A549 (cell line): ENCODE data around the gene MAML2. TPM values are rescaled to one million over a fixed set of nuclear protein-coding genes. Genes with fewer than 3 reads are reported as not detected.
A peak's percentile ranks its signal among the peaks of the same experiment; 100 is the strongest.

Experiments
- ATAC-seq, 2 experiments: fragments of 200-7000 bp in 1 of 2; fragments of >200 bp in 1 of 2; cut with Nextera tagmentation in 1 of 2; cut with Tn5 transposase in 1 of 2; 3 replicates each; pipeline versions ENCODE4 v1.8.0 to v1.9.1; 2018 to 2020; ENCODE audit warnings: mild to moderate bottlenecking in 1 of 2, moderate library complexity in 1 of 2
- CTCF ChIA-PET: fragments of 300-600 bp; sonication (Branson Sonifier 250); formaldehyde crosslinking; extraction: SDS; loops from one replicate; lab custom pipeline; 2021; ENCODE audit warnings: antibody characterized with exemption, inconsistent platforms; lab: Yijun Ruan, JAX
- POLR2A ChIA-PET: fragments of 350-600 bp; formaldehyde crosslinking; extraction: SDS; loops from one replicate; lab custom pipeline; 2021; ENCODE audit warnings: antibody characterized with exemption, inconsistent platforms; lab: Yijun Ruan, JAX
- DNase-seq, 2 experiments: peaks; one replicate each; pipeline versions ENCODE4 v3.0.0 to v3.0.0-alpha.2; 2011 to 2016; ENCODE audit warnings: low read depth in 1 of 2, low spot score in 1 of 2
- FAIRE-seq: peaks from 2 replicates; lab custom pipeline; 2011; peaks lifted over from hg19 to GRCh38; lab: Jason Lieb, UNC
- H3K27ac ChIP-seq, 2 experiments: fragments of >200 bp; sonication (Bioruptor Twin); formaldehyde crosslinking; 3 replicates each; pipeline ENCODE4 v1.5.1; 2016 to 2017
- H3K4me1 ChIP-seq: fragments of >200 bp; sonication (Bioruptor Twin); formaldehyde crosslinking; 3 replicates; pipeline ENCODE4 v1.6.1; 2016
- H3K4me2 ChIP-seq: fragments of >200 bp; sonication (Bioruptor Twin); formaldehyde crosslinking; 3 replicates; pipeline ENCODE4 v1.6.1; 2016
- H3K4me3 ChIP-seq: fragments of >200 bp; sonication (Bioruptor Twin); formaldehyde crosslinking; 3 replicates; pipeline ENCODE4 v1.5.1; 2016
- H3K9me3 ChIP-seq: fragments of >200 bp; sonication (Bioruptor Twin); formaldehyde crosslinking; 3 replicates; pipeline ENCODE4 v1.6.1; 2016
- ATOH8 ChIP-seq: fragments of 250-450 bp; sonication (Bioruptor Pico); IDR thresholded peaks from 2 replicates; pipeline ENCODE4 v1.5.0; 2020; ENCODE audit warnings: low read depth, mild to moderate bottlenecking, moderate library complexity
- CBX2 ChIP-seq: fragments of 200-600 bp; sonication (generic); IDR thresholded peaks from 2 replicates; pipeline ENCODE4 v1.6.1; 2016; ENCODE audit warnings: low read depth, mild to moderate bottlenecking, borderline replicate concordance
- E2F6 ChIP-seq: IDR thresholded peaks from 2 replicates; pipeline ENCODE4 v1.6.1; 2012; ENCODE audit warnings: low read depth, borderline replicate concordance
- EHF ChIP-seq: fragments of 250-450 bp; sonication (Bioruptor Pico); IDR thresholded peaks from 2 replicates; pipeline ENCODE4 v1.5.0; 2020; ENCODE audit warnings: mild to moderate bottlenecking
- EP300 ChIP-seq, 2 experiments: fragments of >200 bp; sonication (Bioruptor Twin); formaldehyde crosslinking; IDR thresholded peaks; 2 replicates in 1 of 2; 3 replicates in 1 of 2; pipeline ENCODE4 v1.6.1; 2016 to 2017
- FOSB ChIP-seq: fragments of 250-450 bp; sonication (Bioruptor Pico); IDR thresholded peaks from 2 replicates; pipeline ENCODE4 v1.5.0; 2020; ENCODE audit warnings: mild to moderate bottlenecking, moderate library complexity
- HEYL ChIP-seq: fragments of 250-450 bp; sonication (Bioruptor Pico); IDR thresholded peaks from 2 replicates; pipeline ENCODE4 v1.8.0; 2021; ENCODE audit warnings: mild to moderate bottlenecking, moderate library complexity
- HMGXB4 ChIP-seq: fragments of 250-450 bp; sonication (Bioruptor Pico); IDR thresholded peaks from 2 replicates; pipeline ENCODE4 v1.5.0; 2021; ENCODE audit warnings: mild to moderate bottlenecking, moderate library complexity, borderline replicate concordance
- HOXB13 ChIP-seq: fragments of 250-450 bp; sonication (Bioruptor Pico); IDR thresholded peaks from 2 replicates; pipeline ENCODE4 v1.5.0; 2020; ENCODE audit warnings: low read depth, mild to moderate bottlenecking, moderate library complexity
- MAFK ChIP-seq: fragments of 450-650 bp; IDR thresholded peaks from 2 replicates; pipeline ENCODE4 v1.6.1; 2014; ENCODE audit not compliant: partially characterized antibody
- MAX ChIP-seq: IDR thresholded peaks from 2 replicates; pipeline ENCODE4 v1.6.1; 2012
- MAZ ChIP-seq: fragments of 150-350 bp; IDR thresholded peaks from 2 replicates; pipeline ENCODE4 v1.6.1; 2014; ENCODE audit warnings: antibody characterized with exemption, low read depth, low read length, borderline replicate concordance
- MYC ChIP-seq: IDR thresholded peaks from 2 replicates; pipeline ENCODE4 v1.6.1; 2012; ENCODE audit warnings: mild to moderate bottlenecking, inconsistent platforms, low read length, improper control_type of control experiment, borderline replicate concordance
- REST ChIP-seq: fragments of 200-600 bp; sonication (generic); IDR thresholded peaks from 2 replicates; pipeline ENCODE4 v1.6.1; 2016; ENCODE audit warnings: antibody characterized with exemption, mild to moderate bottlenecking, moderate library complexity
- SREBF2 ChIP-seq: fragments of 450-650 bp; IDR thresholded peaks from 2 replicates; pipeline ENCODE4 v1.6.1; 2014; ENCODE audit warnings: mild to moderate bottlenecking, moderate library complexity
- TFCP2L1 ChIP-seq: fragments of 250-450 bp; sonication (Bioruptor Pico); IDR thresholded peaks from 2 replicates; pipeline ENCODE4 v1.5.0; 2021; ENCODE audit warnings: mild to moderate bottlenecking
- TP53 ChIP-seq: fragments of 250-450 bp; sonication (Bioruptor Pico); IDR thresholded peaks from 2 replicates; pipeline ENCODE4 v1.5.0; 2021; ENCODE audit warnings: mild to moderate bottlenecking, moderate library complexity
- ZC3H11A ChIP-seq: fragments of 450-650 bp; IDR thresholded peaks from 2 replicates; pipeline ENCODE4 v1.6.1; 2014; ENCODE audit warnings: antibody characterized with exemption, mild to moderate bottlenecking
- ZSCAN20 ChIP-seq: fragments of 250-450 bp; sonication (Bioruptor Pico); IDR thresholded peaks from 2 replicates; pipeline ENCODE4 v1.8.0; 2022; ENCODE audit warnings: mild to moderate bottlenecking, moderate library complexity
- WGBS: methylation state at CpG from one replicate; pipeline ENCODE4 v1.1.6; 2017; ENCODE audit errors: missing lambda C conversion rate; 5-methylcytosine and 5-hydroxymethylcytosine counted together
- polyA plus RNA-seq, 4 experiments: library from polyadenylated mRNA; depleted of rRNA in 3 of 4; stranded (reverse); fragments of >200 nt; fragmentation: RNase III in 1 of 4; extraction: RNeasy Plus Mini Kit Qiagen cat#74134 plus additional on column Dnase treatment in 1 of 4; gene quantifications; 2 replicates in 3 of 4; 3 replicates in 1 of 4; pipeline ENCODE4 v1.2.3, GENCODE V29; 2011 to 2017

Gene MAML2
- polyA plus RNA-seq, 2 of the 4 experiments (the other 2 are of a cell fraction) = 1.5 to 2.5 TPM

GRCh38 chr11:96314326-96315020 is 28.5 kb downstream of the MAML2 start (continued):
- TF ChIP-seq E2F6 (no peak), MAFK (no peak), MYC (no peak)

GRCh38 chr11:96313163-96313562 is 29.8 kb downstream of the MAML2 start:
- Histone ChIP-seq H3K4me2 (no peak overlapping the region), H3K4me3 (no peak overlapping the region), H3K9me3 (no peaks in the 10 kb centered on the region), H3K4me1 (peaks cover 61% of the 10 kb centered on the region), H3K27ac (peak overlapping the region in 1 of 2 experiments; percentile 41; a peak in 1 of 6 replicates)
- FAIRE-seq (no peak), DNase-seq (no peak), ATAC-seq (no peak)
- ChIA-PET CTCF (interaction anchor here (1.3 to 1.5 kb wide), 2 partner anchors 30 to 259 kb away, joined by 3 to 4 read pairs; partner anchors contain the start of gene MAML2), POLR2A (no interaction called here)
- WGBS = 92% methylated on average over 6 of the region's 6 CpGs
- TF ChIP-seq HMGXB4 (CRISPR knock-in tag) = no peak
- TF ChIP-seq EP300 (IDR thresholded peaks at IDR 0.05) = no peak
- no peak for TF ChIP-seq SREBF2
- TF ChIP-seq ZC3H11A = no peak
- TF ChIP-seq ATOH8 (CRISPR knock-in tag) = no peak
- TF ChIP-seq MAX = no peak
- TF ChIP-seq HOXB13 (CRISPR knock-in tag) = no peak
- no peak for TF ChIP-seq MAZ
- TF ChIP-seq TP53 (CRISPR knock-in tag) = no peak
- TF ChIP-seq REST = no peak
- TF ChIP-seq TFCP2L1 (CRISPR knock-in tag) = no peak
- TF ChIP-seq ZSCAN20 = no peak
- no peak for TF ChIP-seq EHF (CRISPR knock-in tag)
- TF ChIP-seq FOSB = no peak
- no peak for TF ChIP-seq CBX2
- no peak for TF ChIP-seq HEYL (CRISPR knock-in tag)
